GM12801 (cell line): ENCODE results near the gene TFF3.

Experiments
- TF ChIP-seq, protein P1 (sequence below): IDR thresholded peaks from one replicate; pipeline ENCODE4 v1.5.1; 2011; ENCODE audit warnings: control low read depth; ENCODE audit not compliant: insufficient read length; ENCODE audit errors: extremely low read depth

Gene TFF3

DNA sequence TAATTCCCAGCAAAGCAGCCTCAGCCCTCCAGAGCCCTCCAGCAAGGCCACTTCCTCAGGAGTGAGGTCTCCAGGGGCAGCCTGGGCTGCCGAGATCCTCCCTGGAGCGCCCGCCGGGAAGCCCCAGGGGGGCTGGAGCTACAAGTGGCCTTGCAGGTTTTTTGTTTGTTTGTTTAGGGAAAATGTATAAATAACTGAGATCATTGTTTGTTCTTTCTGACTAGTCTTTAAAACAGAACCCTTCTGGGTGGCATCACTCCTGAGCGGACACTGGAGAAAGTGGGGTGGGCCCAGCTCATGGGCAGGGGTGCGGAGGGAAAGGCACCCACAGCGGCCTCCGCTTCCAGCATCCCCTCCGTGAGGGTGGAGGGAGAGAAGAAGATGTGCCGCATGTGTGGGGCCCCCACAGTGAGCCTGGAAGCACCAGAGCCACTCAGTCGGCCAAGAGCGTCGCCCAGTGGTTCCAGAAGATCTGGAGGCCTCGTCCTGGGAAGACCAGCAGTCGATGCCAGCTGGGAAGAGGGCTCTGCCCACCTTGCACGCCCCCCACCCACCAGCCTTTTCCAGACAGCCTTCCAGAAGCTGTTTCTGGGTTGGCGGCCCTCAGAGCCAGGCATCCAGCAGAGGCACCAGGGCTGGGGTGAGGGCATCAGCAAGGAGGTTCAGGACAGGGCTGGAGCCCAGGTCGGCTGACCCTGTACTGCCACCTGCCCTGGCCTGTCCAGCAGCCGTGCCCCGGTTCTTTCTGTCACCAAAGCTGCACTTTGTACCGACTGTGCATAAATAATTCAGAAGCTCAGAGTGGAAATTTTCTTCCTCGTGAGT lies 34.6 kb downstream of the TFF3 start:
- TF ChIP-seq, protein P1, sequence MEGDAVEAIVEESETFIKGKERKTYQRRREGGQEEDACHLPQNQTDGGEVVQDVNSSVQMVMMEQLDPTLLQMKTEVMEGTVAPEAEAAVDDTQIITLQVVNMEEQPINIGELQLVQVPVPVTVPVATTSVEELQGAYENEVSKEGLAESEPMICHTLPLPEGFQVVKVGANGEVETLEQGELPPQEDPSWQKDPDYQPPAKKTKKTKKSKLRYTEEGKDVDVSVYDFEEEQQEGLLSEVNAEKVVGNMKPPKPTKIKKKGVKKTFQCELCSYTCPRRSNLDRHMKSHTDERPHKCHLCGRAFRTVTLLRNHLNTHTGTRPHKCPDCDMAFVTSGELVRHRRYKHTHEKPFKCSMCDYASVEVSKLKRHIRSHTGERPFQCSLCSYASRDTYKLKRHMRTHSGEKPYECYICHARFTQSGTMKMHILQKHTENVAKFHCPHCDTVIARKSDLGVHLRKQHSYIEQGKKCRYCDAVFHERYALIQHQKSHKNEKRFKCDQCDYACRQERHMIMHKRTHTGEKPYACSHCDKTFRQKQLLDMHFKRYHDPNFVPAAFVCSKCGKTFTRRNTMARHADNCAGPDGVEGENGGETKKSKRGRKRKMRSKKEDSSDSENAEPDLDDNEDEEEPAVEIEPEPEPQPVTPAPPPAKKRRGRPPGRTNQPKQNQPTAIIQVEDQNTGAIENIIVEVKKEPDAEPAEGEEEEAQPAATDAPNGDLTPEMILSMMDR = no peak

DNA sequence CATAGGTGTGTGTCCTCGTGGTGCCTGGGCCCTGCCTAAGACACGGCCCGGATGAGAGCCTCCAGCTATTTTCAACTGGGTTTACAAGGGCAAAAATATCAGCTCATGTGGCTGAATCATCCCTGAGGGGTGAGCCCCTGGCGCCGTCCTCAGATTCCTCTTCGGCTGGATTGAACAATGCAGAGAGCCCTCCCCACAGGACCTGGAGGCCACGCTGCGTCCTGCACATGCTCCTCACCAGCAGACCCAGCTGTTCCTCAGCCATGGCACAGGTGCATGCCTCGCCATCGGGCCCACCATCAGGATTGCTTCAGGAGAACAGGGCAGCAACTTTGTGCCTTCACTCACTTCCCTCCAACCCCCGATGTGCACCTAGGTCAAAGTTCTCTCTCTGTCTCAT lies 35.3 kb downstream of the TFF3 start:
- TF ChIP-seq, protein P1 = no peak

GRCh38 chr21:42279341-42279871 lies 35.8 kb downstream of the TFF3 start:
- TF ChIP-seq, protein P1 = no peak

- TF ChIP-seq, protein P1 = no peak
Observed at GRCh38 chr21:42278451-42279149, 36.6 kb downstream of the TFF3 start.

- TF ChIP-seq, protein P1 = no peak
Observed at GRCh38 chr21:42277593-42277992, 37.6 kb downstream of the TFF3 start.

GRCh38 chr21:42276526-42277154 lies 38.6 kb downstream of the TFF3 start:
- TF ChIP-seq, protein P1 = no peak

DNA sequence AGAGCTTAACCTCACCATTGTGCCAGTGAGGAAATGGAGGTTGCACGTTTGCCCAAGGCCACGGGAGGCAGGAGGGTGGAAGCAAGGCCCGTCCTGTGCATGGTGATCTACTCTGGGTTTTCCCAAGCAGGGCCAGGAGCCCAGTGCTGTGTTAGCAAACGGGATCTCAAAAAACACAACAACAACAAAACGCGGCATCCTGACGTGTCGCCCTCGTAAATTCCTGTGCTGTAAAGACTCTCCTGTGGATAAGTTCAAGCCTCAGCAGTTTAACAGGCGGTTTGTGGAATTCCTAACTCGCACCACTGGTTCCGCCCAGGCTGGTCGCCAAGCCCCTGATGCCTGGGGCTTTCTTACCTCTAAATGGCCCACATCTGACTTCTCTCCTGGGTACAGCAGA lies 39.1 kb downstream of the TFF3 start:
- TF ChIP-seq, protein P1 = no peak
